Activated T-helper 2 cell treated with anti-CD3 and anti-CD28 coated beads, Interferon-gamma antibody, Interleukin-2, Interleukin-4, amounts not matched to agents 10 μg/mL and 5 μg/mL and 100 μg/mL, durations not matched to agents 14 hours and 24 hours and 36 hours (primary cell): ENCODE results near the gene WASHC2C. TPM values are rescaled to one million over a fixed set of nuclear protein-coding genes. Genes with fewer than 3 reads are reported as not detected.
"Not testable (repeated sequence)": the region's sequence is repeated elsewhere in the genome, so short reads cannot be mapped to it uniquely, and the experiment has no call there.

ENCODE experiments used
- DNase-seq: peaks from one replicate; pipeline ENCODE4 v3.0.0; 2021; ENCODE audit warnings: low spot score
- H3K27ac Mint-ChIP-seq: one replicate; pipeline ENCODE4 v1.8.0; 2021; ENCODE audit warnings: mixed read lengths
- H3K27me3 Mint-ChIP-seq: one replicate; pipeline ENCODE4 v1.8.0; 2021; ENCODE audit warnings: low read depth, mixed read lengths
- H3K36me3 Mint-ChIP-seq: one replicate; pipeline ENCODE4 v1.8.0; 2021; ENCODE audit warnings: low read depth, mixed read lengths
- H3K4me1 Mint-ChIP-seq: one replicate; pipeline ENCODE4 v1.8.0; 2021; ENCODE audit warnings: low read depth, mixed read lengths
- H3K4me3 Mint-ChIP-seq: one replicate; pipeline ENCODE4 v1.8.0; 2021; ENCODE audit warnings: low read depth, mild to moderate bottlenecking, moderate library complexity, mixed read lengths
- H3K9me3 Mint-ChIP-seq: one replicate; pipeline ENCODE4 v1.8.0; 2021; ENCODE audit warnings: mixed read lengths
- intact Hi-C: fragments of 100-400 bp; cut with micrococcal nuclease; formaldehyde crosslinking; loops from one replicate; pipeline ENCODE4 v1.15.1; 2023
- total RNA-seq: library from RNA; stranded (reverse); gene quantifications from 2 replicates; pipeline ENCODE4 v1.2.3, GENCODE V29; 2022

WASHC2C gene
- total RNA-seq, 1 donor from 2014 or later, result 25.0 TPM

DNA sequence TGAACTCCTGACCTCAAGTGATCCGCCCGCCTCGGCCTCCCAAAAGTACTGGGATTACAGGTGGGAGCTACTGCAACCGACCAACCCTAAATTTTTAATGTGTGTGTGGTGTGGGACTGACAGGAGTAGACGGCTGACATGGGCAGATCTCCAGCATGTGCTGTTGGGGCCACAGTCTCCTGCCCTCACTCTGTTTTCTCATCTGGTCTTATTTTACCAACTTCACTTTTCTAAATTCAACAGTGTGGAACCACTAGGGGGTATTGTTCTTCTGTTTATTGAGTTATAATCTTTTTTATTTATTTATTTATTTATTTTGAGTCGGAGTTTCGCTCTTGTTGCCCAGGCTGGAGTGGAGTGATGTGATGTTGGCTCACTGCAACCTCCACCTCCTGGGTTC is 14.9 kb downstream of the WASHC2C start:
- intact Hi-C loops, H3K4me3 Mint-ChIP-seq, H3K27ac Mint-ChIP-seq, DNase-seq, H3K9me3 Mint-ChIP-seq, H3K4me1 Mint-ChIP-seq, H3K36me3 Mint-ChIP-seq, H3K27me3 Mint-ChIP-seq: not testable (repeated sequence)

DNA sequence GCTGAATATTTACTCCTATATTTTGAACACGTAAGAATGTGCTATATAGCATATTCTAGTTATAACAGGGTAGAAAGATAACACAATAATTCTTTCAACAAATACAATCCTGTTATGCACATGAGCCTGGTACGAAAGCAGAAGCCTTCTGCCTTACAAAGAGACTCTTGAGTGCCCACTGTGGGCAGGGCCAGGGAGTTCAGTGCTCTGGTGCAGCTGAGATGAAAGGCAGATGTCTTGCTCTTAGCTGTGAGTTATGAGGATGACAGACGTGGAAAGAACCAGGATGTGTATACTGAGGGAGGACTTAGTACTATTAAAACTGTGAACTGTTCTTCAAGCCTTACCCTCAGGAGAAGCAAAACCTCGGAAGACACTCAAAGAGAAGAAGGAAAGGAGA is 24.1 kb downstream of the WASHC2C start:
- intact Hi-C loops, result not testable (repeated sequence)

DNA sequence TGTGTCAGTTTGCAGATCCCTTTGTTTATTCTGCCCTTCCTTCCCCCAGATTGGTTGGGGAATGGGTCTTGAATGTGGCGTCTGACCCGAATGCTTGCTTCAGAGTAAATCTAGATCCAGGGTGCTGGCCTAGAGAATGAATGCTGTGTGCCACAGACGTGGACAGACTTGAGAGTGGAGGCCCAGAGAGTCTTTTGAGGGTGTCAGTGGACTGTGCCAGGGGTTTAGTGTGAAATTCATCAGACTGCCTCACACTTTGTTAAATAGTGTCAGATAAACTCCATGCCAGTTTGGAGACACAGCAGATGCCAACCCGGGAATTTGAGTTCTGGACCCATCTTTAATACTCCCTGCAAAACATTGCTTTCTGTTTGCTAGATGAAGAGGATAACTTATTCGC is 25.1 kb downstream of the WASHC2C start:
- intact Hi-C loops, H3K4me1 Mint-ChIP-seq, H3K4me3 Mint-ChIP-seq, H3K27ac Mint-ChIP-seq, DNase-seq, H3K27me3 Mint-ChIP-seq, H3K9me3 Mint-ChIP-seq, H3K36me3 Mint-ChIP-seq: not testable (repeated sequence)

More for the DNA sequence above, 24.1 kb downstream of the WASHC2C start:
- not testable (repeated sequence) for H3K27ac Mint-ChIP-seq, H3K9me3 Mint-ChIP-seq, H3K36me3 Mint-ChIP-seq, H3K4me1 Mint-ChIP-seq, DNase-seq, H3K27me3 Mint-ChIP-seq, H3K4me3 Mint-ChIP-seq

DNA sequence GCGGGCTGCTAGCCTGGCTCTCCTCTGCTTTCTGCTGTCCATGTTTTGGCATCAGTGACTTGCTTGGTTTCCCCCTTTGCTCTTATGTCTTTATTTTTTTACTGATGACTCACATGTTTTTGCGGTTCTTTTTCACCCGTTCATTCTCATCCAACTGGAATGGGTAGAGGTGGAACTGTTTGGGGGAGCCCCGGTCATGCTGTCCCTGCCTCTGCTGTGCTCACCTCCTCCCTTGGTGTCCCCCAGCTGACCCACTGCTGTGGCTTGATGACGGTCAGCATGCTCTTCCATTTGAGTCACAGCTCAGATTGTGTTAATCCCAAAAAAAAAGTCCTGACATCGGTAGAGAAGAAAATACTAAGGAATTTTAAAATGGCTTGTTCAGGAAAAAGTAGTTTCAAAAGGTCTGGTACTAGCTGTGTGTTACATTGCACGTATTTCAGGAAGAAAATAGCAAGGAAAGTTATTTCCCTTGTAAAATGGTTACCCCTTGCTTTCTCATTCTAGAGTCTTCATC is 27.0 kb downstream of the WASHC2C start:
- H3K4me3 Mint-ChIP-seq, DNase-seq, H3K27me3 Mint-ChIP-seq, H3K27ac Mint-ChIP-seq, H3K9me3 Mint-ChIP-seq, H3K36me3 Mint-ChIP-seq, H3K4me1 Mint-ChIP-seq, intact Hi-C loops: not testable (repeated sequence)

DNA sequence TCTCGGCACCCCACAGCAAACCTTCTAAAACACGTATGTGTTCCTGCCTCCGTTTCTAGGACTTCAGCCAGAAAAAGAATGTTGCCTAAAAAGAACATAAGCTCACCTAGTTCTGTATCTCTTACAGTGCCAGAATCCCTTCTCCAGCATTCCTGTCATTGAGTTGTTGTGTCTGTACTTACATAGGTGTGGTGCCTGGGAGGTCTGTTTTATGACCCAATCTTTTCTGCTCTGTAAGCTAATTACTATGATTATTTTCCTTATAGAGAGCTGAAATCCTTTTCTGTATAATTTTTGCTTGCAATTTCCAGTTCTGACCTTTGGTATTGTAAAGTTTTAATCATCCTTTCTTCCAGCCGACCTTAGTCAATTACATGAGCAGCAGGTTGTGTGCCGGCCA is 28.0 kb downstream of the WASHC2C start:
- H3K4me1 Mint-ChIP-seq, H3K9me3 Mint-ChIP-seq, DNase-seq, H3K36me3 Mint-ChIP-seq, H3K27me3 Mint-ChIP-seq, H3K4me3 Mint-ChIP-seq, H3K27ac Mint-ChIP-seq, intact Hi-C loops: not testable (repeated sequence)

DNA sequence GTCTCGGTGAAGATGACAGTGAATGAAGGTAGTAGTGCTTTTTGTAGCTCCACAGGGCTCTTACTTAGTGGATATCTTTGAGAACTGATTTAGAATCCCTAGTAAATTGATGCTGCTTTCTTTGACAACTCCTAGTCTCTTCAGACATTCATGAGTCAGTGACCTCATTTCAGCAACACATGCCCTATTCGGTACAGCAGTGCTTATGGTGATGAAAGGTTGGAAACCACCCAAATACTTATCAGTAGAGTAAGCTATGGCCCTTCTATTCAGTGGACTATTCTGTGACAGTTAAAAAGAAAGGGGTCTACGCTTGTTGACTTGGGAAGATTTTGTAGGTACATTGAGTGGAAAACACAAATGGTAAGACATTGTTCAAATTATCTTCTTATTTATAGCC is 29.0 kb downstream of the WASHC2C start:
- H3K27ac Mint-ChIP-seq, intact Hi-C loops, H3K27me3 Mint-ChIP-seq, H3K4me1 Mint-ChIP-seq, H3K4me3 Mint-ChIP-seq, H3K9me3 Mint-ChIP-seq, H3K36me3 Mint-ChIP-seq, DNase-seq: not testable (repeated sequence)

DNA sequence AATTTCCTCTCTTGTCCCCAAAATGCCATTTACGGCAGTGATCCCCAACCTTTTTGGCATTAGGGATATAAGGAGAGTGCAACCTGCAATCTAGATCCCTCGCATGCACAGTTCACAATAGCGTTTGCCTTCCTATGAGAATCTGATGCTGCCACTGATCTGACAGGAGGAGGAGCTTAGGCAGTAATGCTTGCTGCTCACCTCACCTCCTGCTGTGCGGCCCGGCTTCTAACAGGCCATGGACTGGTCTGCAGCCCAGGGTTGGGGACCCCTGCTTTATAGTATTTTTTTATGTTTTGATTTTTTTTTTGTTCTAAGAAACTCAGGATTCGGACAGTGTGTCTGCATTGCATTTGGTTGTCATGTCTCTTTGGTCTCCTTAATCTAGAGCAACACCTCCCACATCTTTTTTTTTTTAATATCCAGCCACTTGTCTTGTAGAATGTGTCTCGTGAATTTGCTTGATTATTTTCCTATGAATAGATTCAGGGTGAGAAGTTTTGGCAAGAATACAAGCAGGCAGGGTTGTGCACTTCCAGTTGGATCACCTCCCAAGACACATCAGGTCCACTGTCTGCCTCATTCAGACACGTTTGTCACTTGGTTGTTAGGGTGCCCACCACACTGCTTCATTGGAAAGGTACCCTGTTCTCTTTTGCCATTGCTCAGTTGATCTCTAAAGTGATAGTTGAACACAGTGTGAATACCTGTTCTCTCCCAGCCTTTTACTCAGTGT is 30.8 kb downstream of the WASHC2C start:
- H3K9me3 Mint-ChIP-seq, intact Hi-C loops: not testable (repeated sequence)

DNA sequence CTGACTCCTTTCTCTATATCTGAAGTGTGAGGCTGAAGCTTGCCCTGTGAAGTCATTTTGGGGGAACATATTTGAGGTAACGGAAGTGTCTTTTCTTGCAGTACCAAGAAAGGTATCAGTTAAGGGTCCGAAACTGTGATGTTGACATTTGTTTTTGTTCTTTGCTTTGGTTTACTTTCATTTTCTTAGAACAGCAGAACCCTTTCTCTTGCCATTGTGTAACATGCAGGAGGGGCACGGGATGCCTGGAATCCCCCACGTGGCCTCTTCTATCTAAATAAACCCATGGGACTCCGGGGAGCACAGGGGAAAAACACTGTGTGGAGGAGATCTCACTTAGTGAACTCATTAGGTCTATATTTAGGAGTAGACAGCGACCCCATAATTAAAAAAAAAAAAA is 34.6 kb downstream of the WASHC2C start:
- H3K36me3 Mint-ChIP-seq, H3K27ac Mint-ChIP-seq, H3K27me3 Mint-ChIP-seq, H3K4me1 Mint-ChIP-seq, H3K9me3 Mint-ChIP-seq, DNase-seq, intact Hi-C loops, H3K4me3 Mint-ChIP-seq: not testable (repeated sequence)

More for the DNA sequence above, 30.8 kb downstream of the WASHC2C start:
- DNase-seq, H3K27ac Mint-ChIP-seq, H3K4me1 Mint-ChIP-seq, H3K4me3 Mint-ChIP-seq, H3K36me3 Mint-ChIP-seq, H3K27me3 Mint-ChIP-seq: not testable (repeated sequence)

DNA sequence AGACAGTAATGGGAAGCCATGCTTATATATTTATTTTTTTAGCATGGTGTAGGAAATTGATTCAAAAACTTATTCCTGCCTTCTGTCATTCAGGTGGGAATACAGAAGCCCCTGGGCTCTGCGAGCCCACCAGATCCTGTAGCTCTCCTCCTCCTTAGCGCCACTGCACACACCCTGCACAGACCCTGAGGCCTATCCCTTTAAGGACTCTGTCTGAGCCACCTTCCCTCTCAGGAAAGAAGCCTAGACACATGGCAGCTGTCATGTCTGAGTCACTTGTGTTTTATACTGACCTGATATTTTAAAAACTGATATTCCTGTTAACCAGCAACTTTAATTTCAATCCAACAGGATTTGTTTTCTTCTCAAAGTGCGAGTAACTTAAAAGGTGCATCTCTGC is 36.0 kb downstream of the WASHC2C start:
- intact Hi-C loops, H3K9me3 Mint-ChIP-seq, H3K4me3 Mint-ChIP-seq, H3K27ac Mint-ChIP-seq, H3K27me3 Mint-ChIP-seq, DNase-seq, H3K4me1 Mint-ChIP-seq, H3K36me3 Mint-ChIP-seq: not testable (repeated sequence)

DNA sequence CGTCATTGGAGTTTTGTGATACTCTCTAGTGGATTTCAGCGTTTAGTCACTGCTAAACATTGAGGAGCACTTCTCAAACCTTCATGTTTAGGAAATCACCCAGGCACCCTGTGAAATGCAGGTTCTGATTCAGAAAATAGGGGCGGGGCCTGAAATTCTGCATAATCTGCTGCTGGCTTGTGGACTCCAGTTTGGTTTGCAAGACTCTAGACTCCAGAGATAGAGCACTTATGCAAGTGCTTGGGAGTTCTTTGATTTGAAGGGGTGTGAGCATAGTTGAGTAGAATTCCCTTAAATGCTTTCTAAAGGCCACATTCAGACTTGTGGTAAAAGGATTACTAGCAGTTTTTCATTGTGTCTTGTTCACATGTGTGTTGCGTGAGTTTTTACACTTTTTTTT is 41.3 kb downstream of the WASHC2C start:
- DNase-seq, H3K4me1 Mint-ChIP-seq, H3K27me3 Mint-ChIP-seq, H3K9me3 Mint-ChIP-seq, H3K4me3 Mint-ChIP-seq, intact Hi-C loops, H3K27ac Mint-ChIP-seq, H3K36me3 Mint-ChIP-seq: not testable (repeated sequence)

DNA sequence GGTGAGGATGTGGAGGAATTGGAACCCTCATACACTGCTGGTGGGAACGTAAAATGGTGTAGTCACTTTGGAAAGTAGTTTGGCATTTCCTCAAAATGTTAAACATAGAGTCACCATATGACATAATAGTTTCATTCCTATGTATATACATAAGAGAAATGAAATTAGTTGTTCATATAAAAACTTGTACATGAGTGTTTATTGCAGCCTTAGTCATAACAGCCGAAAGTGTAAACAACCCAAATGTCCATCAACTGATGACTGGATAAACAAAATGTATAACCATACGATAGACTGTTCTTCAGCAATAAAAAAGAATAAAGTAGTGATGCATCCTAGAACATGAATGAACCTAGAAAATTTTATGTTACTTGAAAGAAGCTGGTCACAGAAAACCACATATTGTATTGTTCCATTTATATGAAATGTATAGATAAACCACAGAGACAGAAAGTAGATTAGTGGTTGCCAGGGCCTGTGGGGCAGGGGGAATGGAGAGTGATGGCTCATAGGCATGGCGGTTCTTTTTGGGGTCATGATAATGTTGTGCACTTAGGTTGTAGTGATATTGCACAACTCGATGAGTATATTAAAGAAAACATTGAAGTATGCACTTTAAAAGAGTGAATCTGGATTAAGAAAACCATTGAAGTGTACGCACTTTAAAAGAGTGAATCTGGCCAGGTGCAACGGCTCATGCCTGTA is 44.8 kb downstream of the WASHC2C start:
- H3K4me1 Mint-ChIP-seq, H3K9me3 Mint-ChIP-seq, H3K36me3 Mint-ChIP-seq, H3K4me3 Mint-ChIP-seq, intact Hi-C loops, H3K27me3 Mint-ChIP-seq, H3K27ac Mint-ChIP-seq, DNase-seq: not testable (repeated sequence)

DNA sequence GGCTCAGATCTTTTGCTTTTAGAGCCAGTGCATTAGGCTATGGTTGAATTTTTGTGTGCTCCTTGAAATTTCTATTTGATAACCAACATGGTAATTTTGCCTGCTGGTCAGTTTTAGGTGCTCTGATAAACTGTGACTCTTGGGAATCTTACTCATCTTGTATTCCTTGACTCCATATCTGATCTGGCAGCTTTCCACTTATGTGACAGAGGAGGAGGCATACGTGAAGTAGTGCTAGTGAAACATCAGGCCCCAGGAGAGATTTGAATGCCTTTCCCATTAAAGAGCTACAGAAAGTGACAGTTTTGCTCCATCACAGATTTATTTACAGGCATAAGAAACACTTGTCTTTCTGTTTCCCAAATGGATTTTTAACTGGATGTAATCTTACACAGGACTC is 59.2 kb downstream of the WASHC2C start:
- intact Hi-C loops, H3K4me3 Mint-ChIP-seq, H3K27ac Mint-ChIP-seq, H3K9me3 Mint-ChIP-seq, H3K27me3 Mint-ChIP-seq, H3K4me1 Mint-ChIP-seq, DNase-seq: not testable (repeated sequence)
- H3K36me3 Mint-ChIP-seq, result peaks cover 23% of the 10 kb centered on the region

DNA sequence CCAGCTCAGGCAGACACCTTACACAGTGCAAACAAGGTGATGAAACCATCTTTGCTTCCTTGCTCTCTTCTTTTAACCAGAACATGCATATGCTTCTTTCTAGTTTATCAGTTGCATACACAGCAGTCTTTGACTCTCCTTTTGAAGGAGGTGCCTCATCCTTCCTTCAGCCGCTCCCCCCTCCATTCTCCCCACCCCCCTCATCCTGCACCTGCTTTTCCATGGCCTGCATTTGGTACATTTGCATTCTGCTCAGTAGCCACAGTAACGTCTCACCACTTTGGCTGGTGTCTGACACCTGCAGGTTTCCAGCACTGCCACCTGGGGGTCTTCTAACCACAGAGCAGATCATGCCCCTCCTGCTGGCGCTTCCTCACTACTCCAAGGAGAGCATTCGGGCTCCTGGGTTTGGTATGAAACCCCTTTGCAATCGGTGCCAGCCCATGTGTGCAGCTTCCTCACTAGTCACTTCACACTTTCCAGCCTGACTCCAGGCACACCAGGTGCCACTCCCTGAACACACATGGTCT is 60.2 kb downstream of the WASHC2C start:
- H3K4me1 Mint-ChIP-seq, H3K9me3 Mint-ChIP-seq, DNase-seq, H3K27ac Mint-ChIP-seq, H3K27me3 Mint-ChIP-seq, intact Hi-C loops, H3K4me3 Mint-ChIP-seq: not testable (repeated sequence)
- peaks cover 26% of the 10 kb centered on the region for H3K36me3 Mint-ChIP-seq
